OCI-LY3 (cell line): ENCODE data around the gene CHERP.
"Not testable (repeated sequence)": the region's sequence is repeated elsewhere in the genome, so short reads cannot be mapped to it uniquely, and the experiment has no call there.

ENCODE experiments used
- CTCF ChIP-seq: fragments of 200-600, 300-600 bp; sonication (generic); IDR thresholded peaks from 2 replicates; pipeline ENCODE4 v1.5.1; 2014; ENCODE audit warnings: antibody characterized with exemption, low read length, low read depth
- EZH2phosphoT487 ChIP-seq: fragments of 200-600 bp; shearing (Covaris generic); IDR thresholded peaks from 2 replicates; pipeline ENCODE4 v1.6.1; 2018; ENCODE audit warnings: antibody characterized with exemption, mixed run types, low read depth

GRCh38 chr19:16512611-16513010 lies 29.6 kb downstream of the CHERP start:
- not testable (repeated sequence) for TF ChIP-seq CTCF, EZH2phosphoT487
